Tibial artery (tissue), 4 donors: Measurements from ENCODE around the gene TFCP2.

Experiments
- DNase-seq, 2 donors: peaks; one replicate each; pipeline ENCODE4 v3.0.0-alpha.2; 2019
- H3K27ac ChIP-seq, 2 donors: fragments of 200-600 bp; sonication (generic) in 1 of 2; 1 replicate in 1 of 2; 2 replicates in 1 of 2; pipeline ENCODE4 v1.5.1; 2018 to 2019; ENCODE audit warnings: mild to moderate bottlenecking in 1 of 2
- H3K27me3 ChIP-seq, 2 donors: fragments of 200-600 bp; sonication (generic) in 1 of 2; one replicate each; pipeline versions ENCODE4 v1.5.1 to v1.6.0; 2016 to 2019
- H3K36me3 ChIP-seq, 3 donors: fragments of 200-600 bp; sonication (generic) in 2 of 3; one replicate each; pipeline ENCODE4 v1.5.1; 2016 to 2019; ENCODE audit warnings: mild to moderate bottlenecking in 2 of 3
- H3K4me1 ChIP-seq, 4 donors: fragments of 200-600 bp; sonication (generic) in 2 of 4; 1 replicate in 3 of 4; 2 replicates in 1 of 4; pipeline ENCODE4 v1.5.1; 2016 to 2019
- H3K4me3 ChIP-seq, 2 donors: fragments of 200-600 bp; sonication (generic) in 1 of 2; 1 replicate in 1 of 2; 2 replicates in 1 of 2; pipeline ENCODE4 v1.5.1; 2018 to 2019; ENCODE audit warnings: mild to moderate bottlenecking in 2 of 2
- H3K9me3 ChIP-seq, 3 donors: fragments of 200-600 bp; sonication (generic) in 1 of 3; one replicate each; pipeline ENCODE4 v1.5.1; 2016 to 2019
- intact Hi-C: fragments of 100-400 bp; cut with DNase I; formaldehyde crosslinking; loops from one replicate; pipeline ENCODE4 v1.15.0; 2023; ENCODE audit warnings: low total_unique reads
- TF ChIP-seq, protein P1 (sequence below), 2 experiments: fragments of 200-600 bp in 1 of 2; fragments of 450-650 bp in 1 of 2; IDR thresholded peaks; one replicate each; pipeline ENCODE4 v1.5.1; 2017 to 2019; ENCODE audit warnings: antibody characterized with exemption in 2 of 2, mild to moderate bottlenecking in 1 of 2, moderate library complexity in 1 of 2

Gene TFCP2

GRCh38 chr12:51199366-51199945 lies 26.5 kb upstream of the TFCP2 start:
- Histone ChIP-seq H3K27ac (no peak overlapping the region), H3K36me3 (peaks cover 13 to 76% (median 34%) of the 10 kb centered on the region in 3 donors), H3K4me1 (no peaks in the 10 kb centered on the region), H3K27me3 (no peaks in the 10 kb centered on the region), H3K4me3 (no peak overlapping the region), H3K9me3 (no peaks in the 10 kb centered on the region)
- no peak for DNase-seq
- intact Hi-C loops: no loop called here
- TF ChIP-seq, protein P1, sequence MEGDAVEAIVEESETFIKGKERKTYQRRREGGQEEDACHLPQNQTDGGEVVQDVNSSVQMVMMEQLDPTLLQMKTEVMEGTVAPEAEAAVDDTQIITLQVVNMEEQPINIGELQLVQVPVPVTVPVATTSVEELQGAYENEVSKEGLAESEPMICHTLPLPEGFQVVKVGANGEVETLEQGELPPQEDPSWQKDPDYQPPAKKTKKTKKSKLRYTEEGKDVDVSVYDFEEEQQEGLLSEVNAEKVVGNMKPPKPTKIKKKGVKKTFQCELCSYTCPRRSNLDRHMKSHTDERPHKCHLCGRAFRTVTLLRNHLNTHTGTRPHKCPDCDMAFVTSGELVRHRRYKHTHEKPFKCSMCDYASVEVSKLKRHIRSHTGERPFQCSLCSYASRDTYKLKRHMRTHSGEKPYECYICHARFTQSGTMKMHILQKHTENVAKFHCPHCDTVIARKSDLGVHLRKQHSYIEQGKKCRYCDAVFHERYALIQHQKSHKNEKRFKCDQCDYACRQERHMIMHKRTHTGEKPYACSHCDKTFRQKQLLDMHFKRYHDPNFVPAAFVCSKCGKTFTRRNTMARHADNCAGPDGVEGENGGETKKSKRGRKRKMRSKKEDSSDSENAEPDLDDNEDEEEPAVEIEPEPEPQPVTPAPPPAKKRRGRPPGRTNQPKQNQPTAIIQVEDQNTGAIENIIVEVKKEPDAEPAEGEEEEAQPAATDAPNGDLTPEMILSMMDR (IDR thresholded peaks at IDR 0.05): no peak

- intact Hi-C loops: no loop called here
- TF ChIP-seq, protein P1 (IDR thresholded peaks at IDR 0.05): no peak
- Histone ChIP-seq H3K9me3 (no peaks in the 10 kb centered on the region), H3K36me3 (peaks cover 8 to 77% (median 34%) of the 10 kb centered on the region in 3 donors), H3K27me3 (no peaks in the 10 kb centered on the region), H3K4me1 (no peaks in the 10 kb centered on the region), H3K27ac (no peak overlapping the region), H3K4me3 (no peak overlapping the region)
- no peak for DNase-seq
Observed at GRCh38 chr12:51198568-51199365, 25.8 kb upstream of the TFCP2 start.

- Histone ChIP-seq H3K9me3 (no peaks in the 10 kb centered on the region), H3K27ac (no peak overlapping the region), H3K36me3 (peaks cover 7 to 71% (median 32%) of the 10 kb centered on the region in 3 donors), H3K4me3 (no peak overlapping the region), H3K27me3 (no peaks in the 10 kb centered on the region), H3K4me1 (no peaks in the 10 kb centered on the region)
- TF ChIP-seq, protein P1 (IDR thresholded peaks at IDR 0.05): no peak
- intact Hi-C loops: no loop called here
- DNase-seq: no peak
Observed at GRCh38 chr12:51197736-51198567, 25.0 kb upstream of the TFCP2 start.

DNA sequence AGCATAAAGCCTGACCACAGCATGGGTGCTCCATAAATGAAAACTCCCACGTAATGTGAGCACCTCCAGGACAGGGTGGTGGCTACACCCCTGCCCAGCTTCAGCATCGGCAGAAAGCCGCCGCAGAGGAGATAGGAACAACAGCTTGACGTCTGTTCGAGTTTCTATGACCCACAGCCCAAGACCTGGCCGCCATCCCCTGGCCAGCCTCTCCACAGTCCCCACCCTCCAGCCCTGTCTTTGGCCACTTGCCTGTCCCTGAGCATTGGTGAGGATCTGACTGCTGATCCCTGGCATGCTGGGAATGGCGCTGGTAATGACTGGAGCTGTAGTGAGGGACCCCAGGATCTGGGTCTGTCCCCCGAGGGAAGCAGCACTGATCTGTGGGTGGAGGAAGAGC lies 23.6 kb upstream of the TFCP2 start:
- TF ChIP-seq, protein P1 (IDR thresholded peaks at IDR 0.05): no peak
- H3K4me1 ChIP-seq: no peaks in the 10 kb centered on the region
- no peak for DNase-seq
- no peaks in the 10 kb centered on the region for H3K27me3 ChIP-seq
- no peak overlapping the region for H3K4me3 ChIP-seq
- H3K36me3 ChIP-seq: peaks cover 17 to 73% (median 36%) of the 10 kb centered on the region in 3 donors
- no peak overlapping the region for H3K27ac ChIP-seq
- no peaks in the 10 kb centered on the region for H3K9me3 ChIP-seq
- intact Hi-C loops: no loop called here

DNA sequence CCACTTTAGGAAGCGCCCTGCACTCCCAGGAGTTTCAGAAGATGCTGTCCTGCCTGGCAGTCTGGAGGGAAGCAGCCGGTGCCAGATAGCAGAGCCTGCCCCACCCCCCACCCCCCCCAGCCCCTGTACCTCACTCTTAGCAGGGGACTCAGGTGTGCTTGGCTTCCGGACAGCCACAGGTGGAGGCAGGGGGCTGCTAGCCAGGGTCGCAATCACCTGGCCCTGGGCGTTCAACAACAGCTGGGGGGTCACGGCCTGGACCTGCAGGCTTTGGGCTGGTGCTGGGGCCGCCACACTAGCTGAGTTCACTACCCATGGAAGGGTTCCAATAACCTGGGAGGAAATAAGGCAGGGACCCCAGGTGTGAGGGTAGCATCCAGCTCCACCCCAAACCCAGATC lies 22.9 kb upstream of the TFCP2 start:
- no peaks in the 10 kb centered on the region for H3K9me3 ChIP-seq
- intact Hi-C loops: no loop called here
- no peaks in the 10 kb centered on the region for H3K4me1 ChIP-seq
- H3K27me3 ChIP-seq: no peaks in the 10 kb centered on the region
- H3K36me3 ChIP-seq: peaks cover 24 to 77% (median 43%) of the 10 kb centered on the region in 3 donors
- no peak overlapping the region for H3K27ac ChIP-seq
- DNase-seq: no peak
- TF ChIP-seq, protein P1 (IDR thresholded peaks at IDR 0.05): no peak
- H3K4me3 ChIP-seq: no peak overlapping the region
